H1 (cell line): ENCODE data around the gene NRXN3. TPM values are rescaled to one million over a fixed set of nuclear protein-coding genes. Genes with fewer than 3 reads are reported as not detected.

Experiments used
- BRCA1 ChIP-seq: IDR thresholded peaks from 2 replicates; pipeline ENCODE4 v1.6.1; 2012; ENCODE audit warnings: low read depth, low read length, improper control_type of control experiment
- CHD7 ChIP-seq: fragments of 300-600 bp; sonication (generic); IDR thresholded peaks from 2 replicates; pipeline ENCODE4 v1.7.1; 2012; ENCODE audit warnings: low read length, moderate library complexity, mild to moderate bottlenecking, inconsistent platforms; ENCODE audit not compliant: insufficient replicate concordance
- TAF1 ChIP-seq: IDR thresholded peaks from 2 replicates; pipeline ENCODE4 v1.6.1; 2011; ENCODE audit warnings: mild to moderate bottlenecking, low read depth, low read length
- polyA plus RNA-seq, 7 experiments: library from polyadenylated mRNA; depleted of rRNA in 3 of 7; stranded (reverse) in 5 of 7; unstranded in 2 of 7; fragments of >200 nt in 5 of 7; fragments of 200-250 nt in 2 of 7; gene quantifications; 1 replicate in 5 of 7; 2 replicates in 1 of 7; 4 replicates in 1 of 7; pipeline versions ENCODE4 v1.2.1 to v1.2.3, GENCODE V29; 2011 to 2013; ENCODE audit warnings: missing spikeins in 2 of 7, mixed read lengths in 2 of 7
- total RNA-seq: library from RNA; stranded (reverse); fragmentation: NEBNext Ultra II Directional; extraction: Animal tissue kit (Norgen Biotek cat#: 25700); gene quantifications from 2 replicates; pipeline ENCODE4 v1.2.1, GENCODE V29; 2021

Gene NRXN3
- total and polyA plus RNA-seq, 2 of the 8 experiments (the other 6 are each of a cell fraction or from before 2014, with no cell fraction given), result 2.6 to 4.1 TPM

GRCh38 chr14:79284621-79285020 lies 1114.4 kb downstream of the NRXN3 start (continued):
- TF ChIP-seq CHD7 (no peak), TAF1 (no peak), BRCA1 (no peak)
